Epidermal melanocyte (primary cell): ENCODE measurements around the gene DLGAP3.
"Not testable (repeated sequence)": the region's sequence is repeated elsewhere in the genome, so short reads cannot be mapped to it uniquely, and the experiment has no call there.

Experiments used
- DNase-seq: peaks from one replicate; pipeline ENCODE4 v3.0.0; 2011; ENCODE audit warnings: low spot score; ENCODE audit not compliant: insufficient read length

The DLGAP3 gene

DNA sequence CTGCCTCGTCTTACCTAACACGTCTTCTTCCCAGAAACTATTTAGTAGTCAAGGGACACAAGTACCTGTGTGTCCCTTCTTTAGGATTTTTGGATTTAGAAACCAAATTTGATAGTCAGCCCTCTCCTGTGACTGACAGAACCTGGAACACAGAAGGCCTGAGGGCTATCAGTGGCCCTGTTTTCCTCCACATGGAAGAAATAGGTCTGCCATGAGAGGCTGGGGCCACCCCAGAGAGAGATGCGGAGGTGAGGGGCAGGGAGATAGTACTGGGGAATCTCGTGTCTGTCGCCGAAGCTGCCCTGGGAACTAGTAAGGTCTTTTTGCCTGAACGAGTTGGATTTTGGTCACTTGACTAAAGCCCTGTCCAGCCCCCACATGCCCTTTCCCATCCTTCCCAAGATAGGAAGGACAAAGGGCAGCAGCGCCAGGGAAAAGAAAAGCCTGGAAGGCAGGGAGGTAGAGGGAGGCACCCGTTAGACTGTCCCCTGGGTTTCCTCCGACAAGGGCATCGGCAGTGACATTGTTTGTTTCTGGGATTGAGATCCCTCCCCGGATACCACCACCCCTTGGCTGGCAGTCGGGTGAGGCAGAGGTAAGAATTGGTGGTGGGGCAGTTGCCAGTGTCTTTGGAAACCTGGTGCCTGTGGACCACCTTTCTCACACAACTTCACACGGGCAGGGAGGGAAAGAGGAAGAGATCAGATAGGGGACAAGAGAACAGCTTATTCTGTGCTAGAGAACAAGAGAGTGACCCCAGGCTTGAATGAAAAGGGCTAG is 89.7 kb downstream of the DLGAP3 start:
- DNase-seq: no peak

DNA sequence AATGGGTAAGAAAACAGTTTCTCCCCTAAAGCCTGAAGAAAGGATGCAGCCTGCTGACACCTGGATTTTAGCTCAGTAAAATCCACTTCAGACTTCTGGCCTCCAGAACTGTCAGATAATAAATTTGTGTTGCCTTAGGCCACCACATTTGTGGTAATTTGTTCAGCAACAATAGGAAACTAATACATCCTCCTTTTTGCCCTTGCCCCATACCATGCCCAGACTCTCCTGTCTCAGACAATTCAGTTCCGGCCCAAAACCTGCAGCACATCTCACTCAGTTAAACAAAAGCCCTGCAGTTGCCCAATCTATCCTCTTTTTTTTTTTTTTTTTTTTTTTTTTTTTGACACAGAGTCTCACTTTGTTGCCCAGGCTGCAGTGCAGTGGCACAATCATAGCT is 95.7 kb downstream of the DLGAP3 start:
- DNase-seq: no peak

DNA sequence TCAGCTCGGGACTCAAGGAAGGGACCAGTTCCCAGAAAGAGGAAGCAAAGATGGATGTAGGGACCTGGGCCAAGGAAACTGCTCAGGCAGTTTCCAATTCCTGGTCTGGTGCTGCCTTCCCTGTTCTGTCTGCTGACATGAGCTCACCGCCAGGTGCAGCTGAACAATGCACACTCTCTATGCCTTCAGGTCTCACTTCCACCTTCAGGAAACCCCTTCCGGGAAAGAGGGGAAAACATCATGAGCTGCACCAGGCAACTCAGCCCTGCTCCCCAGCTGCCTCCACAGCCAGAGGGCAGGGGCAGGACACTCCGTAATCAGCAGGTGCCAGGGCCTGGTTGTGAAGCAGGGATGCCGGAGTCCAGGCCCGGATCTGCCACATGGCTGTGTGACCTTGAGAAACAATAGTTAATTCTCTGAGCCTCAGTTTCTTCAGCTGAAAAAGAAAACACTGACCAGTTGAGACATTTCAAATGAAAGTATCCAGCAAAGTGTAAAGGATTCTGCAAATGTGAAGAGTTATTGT is 97.7 kb downstream of the DLGAP3 start:
- no peak for DNase-seq

DNA sequence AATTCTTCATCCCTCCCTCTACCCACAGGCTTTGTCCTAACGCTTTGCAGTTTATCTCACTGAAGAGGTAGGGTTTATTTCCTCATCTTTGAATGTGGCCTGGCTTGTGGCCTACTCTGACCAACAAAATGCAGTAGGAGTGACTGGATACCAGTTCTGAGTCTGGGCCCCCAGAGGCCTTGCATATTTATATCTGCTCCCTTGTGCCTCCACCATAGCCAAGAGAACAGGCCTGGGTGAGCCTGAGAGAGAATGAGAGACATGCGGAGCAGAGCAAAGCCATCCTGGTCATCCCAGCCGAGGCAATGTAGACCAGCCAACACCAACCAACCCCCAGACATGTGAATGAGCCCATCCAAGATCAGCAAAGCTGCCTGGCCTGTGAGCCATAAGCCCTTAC is 100.2 kb downstream of the DLGAP3 start:
- no peak for DNase-seq

DNA sequence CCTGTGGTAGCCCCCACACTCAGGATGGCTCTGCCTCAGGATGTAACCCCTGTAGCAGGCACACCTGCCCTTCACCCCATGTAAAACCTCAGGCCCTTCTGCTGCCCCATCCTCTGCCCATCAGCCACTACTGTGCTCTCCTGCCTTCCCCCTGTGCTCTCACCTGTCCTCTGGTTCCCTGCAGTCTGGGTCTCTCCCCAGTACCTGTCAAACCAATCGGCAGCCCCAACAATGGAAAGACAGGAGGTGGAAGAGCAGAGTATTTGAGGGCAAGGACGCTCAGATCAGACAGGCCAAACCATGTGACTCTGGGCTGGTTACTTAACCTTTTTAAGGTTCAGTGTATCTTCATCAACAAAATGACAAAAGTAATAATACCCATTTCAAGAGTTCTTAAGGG is 100.8 kb downstream of the DLGAP3 start:
- DNase-seq: no peak

DNA sequence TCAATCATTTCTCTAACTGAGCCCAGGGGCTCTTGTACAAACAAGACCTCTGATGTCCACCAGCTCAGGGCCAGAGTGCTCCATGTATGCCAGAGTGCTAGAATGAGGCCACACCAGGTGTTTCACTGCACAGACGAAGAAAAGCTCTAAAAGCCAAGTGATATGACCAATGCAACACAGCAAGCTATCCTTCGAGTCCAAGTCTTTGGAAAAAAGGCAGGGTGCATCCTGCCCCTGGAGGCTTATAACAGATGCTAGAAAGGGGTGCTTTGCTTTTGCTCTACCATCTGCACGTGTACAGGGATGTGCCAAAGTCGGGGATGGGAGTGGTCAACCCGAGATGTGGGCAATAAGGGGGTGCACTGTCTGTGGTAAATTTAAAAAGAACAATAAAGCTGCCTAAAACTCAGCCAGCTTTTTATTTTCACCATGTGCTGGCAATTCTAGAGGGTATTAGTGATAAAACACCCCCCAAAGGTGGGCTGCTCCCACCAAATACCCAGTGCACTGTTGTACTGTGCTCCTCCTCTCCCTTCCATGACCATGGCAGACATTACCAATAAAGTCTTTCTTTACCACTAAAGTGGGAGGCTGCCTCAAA is 102.0 kb downstream of the DLGAP3 start:
- DNase-seq: no peak

DNA sequence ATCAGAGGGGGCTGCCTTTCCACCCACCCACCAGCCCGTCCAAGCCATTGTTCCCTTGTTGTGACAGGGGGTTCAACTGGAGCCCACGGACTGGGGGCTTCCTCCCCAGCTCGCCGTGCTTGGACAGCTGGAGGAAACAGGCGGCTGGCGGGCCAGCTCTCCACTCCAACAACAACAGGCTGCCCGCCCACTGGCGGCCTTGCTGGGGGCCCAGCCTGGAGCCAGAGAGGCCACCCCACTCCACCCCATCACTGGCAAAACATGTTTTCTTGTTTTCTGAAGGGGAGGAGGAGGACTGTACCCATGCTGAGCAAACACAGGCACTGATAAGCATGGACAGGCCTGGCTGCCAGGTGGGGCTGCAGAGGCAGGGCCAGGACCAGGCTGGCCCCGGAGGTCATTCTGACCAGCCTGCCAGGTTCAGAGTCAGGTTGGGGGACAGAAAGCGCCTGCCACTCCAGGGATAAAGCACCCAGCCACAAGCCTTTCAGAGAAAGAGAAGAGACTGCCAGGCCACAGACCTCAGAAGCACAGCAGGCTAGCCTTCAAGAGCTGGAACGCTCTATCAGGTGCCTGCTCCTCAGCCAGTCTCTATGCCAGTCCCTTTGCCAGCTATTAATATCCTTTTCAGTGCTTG is 103.9 kb downstream of the DLGAP3 start:
- no peak for DNase-seq

DNA sequence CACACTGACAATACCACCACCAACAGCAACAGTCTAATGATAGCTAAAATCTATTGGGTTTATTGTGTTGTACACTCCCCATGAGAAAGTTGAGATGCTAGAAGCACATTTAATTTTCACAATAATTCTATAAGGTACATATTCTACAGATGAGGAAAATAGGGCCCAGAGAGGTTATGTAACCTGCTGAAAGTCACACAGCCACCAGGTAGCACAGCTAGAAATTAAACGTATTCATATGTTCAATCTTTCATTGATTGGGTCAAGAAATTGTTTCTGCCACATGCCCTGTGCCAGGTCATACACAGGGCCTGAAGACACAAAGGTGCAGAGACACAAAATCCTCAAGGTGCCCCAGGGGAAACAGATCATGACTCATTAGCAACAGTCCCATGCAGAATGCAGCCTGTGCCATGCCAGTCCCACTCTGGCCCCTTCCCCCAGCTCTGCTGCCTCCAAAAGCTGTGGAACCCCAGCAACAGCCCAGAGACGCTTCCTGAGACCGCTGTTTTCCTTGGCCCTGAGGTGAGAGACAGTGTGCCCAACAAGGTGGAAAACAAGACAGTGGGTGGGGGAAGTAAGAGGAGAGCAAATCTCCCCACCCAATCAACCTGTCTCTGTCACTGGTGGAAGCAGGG is 104.5 kb downstream of the DLGAP3 start:
- no peak for DNase-seq

DNA sequence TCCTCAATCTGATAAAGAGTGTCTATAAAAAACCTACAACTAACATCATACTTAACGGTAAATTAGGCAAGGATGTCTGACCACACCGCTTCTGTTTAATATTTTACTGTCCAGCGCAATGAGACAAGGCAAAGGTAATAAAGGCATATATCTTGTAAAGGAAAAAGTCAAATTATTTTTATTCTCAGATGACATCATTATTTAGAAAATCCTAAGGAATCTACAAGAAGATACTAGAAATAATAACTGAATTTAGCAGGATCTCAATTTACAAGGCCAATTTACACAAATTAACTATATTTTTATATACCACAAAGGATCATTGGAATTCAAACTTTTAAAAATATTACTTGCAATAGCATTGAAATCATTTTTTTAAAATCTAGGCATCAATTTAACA is 107.2 kb downstream of the DLGAP3 start:
- no peak for DNase-seq

DNA sequence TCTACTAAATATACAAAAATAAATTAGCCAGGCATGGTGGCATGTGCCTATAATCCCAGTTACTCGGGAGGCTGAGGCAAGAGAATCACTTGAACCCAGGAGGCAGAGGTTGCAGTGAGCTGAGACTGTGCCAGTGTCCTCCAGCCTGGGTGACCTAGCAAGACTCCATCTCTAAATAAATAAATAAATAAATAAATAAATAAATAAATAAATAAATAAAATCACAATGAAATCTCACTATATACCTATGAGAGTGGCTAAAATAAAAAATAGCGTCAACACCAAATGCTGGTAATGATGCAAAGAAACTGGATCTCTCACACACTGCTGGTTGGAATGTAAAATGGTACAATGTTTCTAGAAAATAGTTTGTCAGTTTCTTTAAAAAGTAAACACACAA is 110.6 kb downstream of the DLGAP3 start:
- DNase-seq: not testable (repeated sequence)

DNA sequence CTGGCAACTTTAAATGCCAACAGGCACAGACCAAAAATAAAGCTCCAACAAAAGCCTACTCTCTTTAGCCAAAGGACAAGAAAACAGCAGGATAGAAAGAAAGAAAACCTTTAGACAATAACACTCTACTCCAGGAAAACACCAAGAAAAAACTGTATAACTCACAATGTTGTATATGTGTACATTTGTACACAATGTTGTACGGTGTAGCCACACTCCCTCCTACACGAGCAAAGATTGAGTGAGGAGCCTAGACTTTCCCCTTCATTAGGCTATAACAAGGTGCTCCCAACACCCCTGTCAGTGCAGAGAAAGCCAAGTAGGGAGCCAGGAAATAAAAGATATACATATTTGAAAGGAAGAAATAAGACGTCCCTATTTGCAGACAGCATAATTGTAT is 112.7 kb downstream of the DLGAP3 start:
- DNase-seq: no peak

DNA sequence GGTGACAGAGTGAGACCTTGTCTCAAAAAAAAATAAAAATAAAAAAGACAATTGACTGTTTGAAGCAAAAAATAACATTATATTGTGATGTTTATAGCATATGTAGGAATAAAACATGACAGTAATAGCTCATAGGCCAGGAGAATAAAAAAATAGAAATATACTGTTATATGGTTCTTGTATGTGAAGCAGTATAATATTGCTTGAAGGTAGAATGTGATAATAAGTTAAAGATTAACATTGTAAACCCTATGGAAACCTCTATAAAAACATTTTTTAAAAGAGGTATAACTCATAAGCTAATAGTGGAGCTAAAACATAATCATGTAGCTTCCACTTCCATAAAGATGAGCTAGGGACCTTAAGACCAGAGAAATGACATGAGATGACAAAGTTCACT is 113.1 kb downstream of the DLGAP3 start:
- DNase-seq: no peak
